Cardiac septum (tissue), 1 donor: ENCODE measurements around the gene IGFL4. TPM values are rescaled to one million over a fixed set of nuclear protein-coding genes. Genes with fewer than 3 reads are reported as not detected.
"Not testable (repeated sequence)": the region's sequence is repeated elsewhere in the genome, so short reads cannot be mapped to it uniquely, and the experiment has no call there.

Experiments
- DNase-seq: peaks from one replicate; pipeline ENCODE4 v3.0.0-alpha.2; 2020; ENCODE audit warnings: low spot score
- intact Hi-C: fragments of 100-400 bp; cut with DNase I; formaldehyde crosslinking; loops from one replicate; pipeline ENCODE4 v1.14.0; 2022
- long read RNA-seq: library from polyadenylated mRNA; unstranded; transcript quantifications from one replicate; pipeline ENCODE4 v2.0.0, GENCODE V29; 2021
- total RNA-seq: library from RNA; stranded (reverse); fragmentation: NEBNext Ultra II Directional; extraction: Animal tissue kit (Norgen Biotek cat#: 25700); gene quantifications from one replicate; pipeline ENCODE4 v1.2.1, GENCODE V29; 2021
- donor health status: DM: no; HTN: no; CAD: no.

The IGFL4 gene
- total RNA-seq = not detected
- long read RNA-seq = 0 reads

- intact Hi-C loops = no loop called here
- DNase-seq = no peak
Measured at GRCh38 chr19:46040952-46041500, at the start of gene IGFL4. Gene IGFL4, minus strand, starts transcription at chr19:46041002. Its CDS starts 40 bp downstream, at chr19:46040962.

- no peak for DNase-seq
Measured at GRCh38 chr19:46090444-46090843, 49.6 kb upstream of the IGFL4 start.

GRCh38 chr19:46089432-46089831, 48.6 kb upstream of the IGFL4 start:
- intact Hi-C loops = no loop called here
- no peak for DNase-seq

More at GRCh38 chr19:46090444-46090843, 49.6 kb upstream of the IGFL4 start:
- intact Hi-C loops = no loop called here

GRCh38 chr19:46088101-46088500, 47.3 kb upstream of the IGFL4 start:
- DNase-seq = no peak
- intact Hi-C loops = no loop called here

GRCh38 chr19:46085888-46086287, 45.1 kb upstream of the IGFL4 start:
- DNase-seq = no peak
- intact Hi-C loops = no loop called here

GRCh38 chr19:46082728-46083050, 41.9 kb upstream of the IGFL4 start:
- intact Hi-C loops = loop anchor here (2.0 to 5.0 kb wide), 2 partner anchors 105 to 182 kb away; no protein-coding TSS in a partner anchor
- no peak for DNase-seq

- DNase-seq = no peak
- intact Hi-C loops = loop anchor here (2.0 to 5.0 kb wide), 2 partner anchors 105 to 183 kb away; no protein-coding TSS in a partner anchor
Measured at GRCh38 chr19:46081928-46082727, 41.3 kb upstream of the IGFL4 start.

- intact Hi-C loops = loop anchor here (5.0 kb wide), 1 partner anchor 107 kb away; no protein-coding TSS in a partner anchor
- no peak for DNase-seq
Measured at GRCh38 chr19:46080561-46080960, 39.8 kb upstream of the IGFL4 start.

GRCh38 chr19:46079576-46079975, 38.8 kb upstream of the IGFL4 start:
- intact Hi-C loops = no loop called here
- DNase-seq = no peak

GRCh38 chr19:46078573-46079332, 38.0 kb upstream of the IGFL4 start:
- DNase-seq, intact Hi-C loops: not testable (repeated sequence)

- intact Hi-C loops = no loop called here
- no peak for DNase-seq
Measured at GRCh38 chr19:46077815-46078167, 37.0 kb upstream of the IGFL4 start.

GRCh38 chr19:46076951-46077814, 36.4 kb upstream of the IGFL4 start:
- no peak for DNase-seq
- intact Hi-C loops = no loop called here

GRCh38 chr19:46076031-46076880, 35.5 kb upstream of the IGFL4 start:
- DNase-seq = no peak
- intact Hi-C loops = no loop called here

- DNase-seq = no peak
- intact Hi-C loops = no loop called here
Measured at GRCh38 chr19:46073268-46073922, 32.6 kb upstream of the IGFL4 start.

GRCh38 chr19:46069806-46070341, 29.1 kb upstream of the IGFL4 start:
- intact Hi-C loops = no loop called here
- DNase-seq = no peak

GRCh38 chr19:46068345-46069258, 27.8 kb upstream of the IGFL4 start:
- intact Hi-C loops = no loop called here

GRCh38 chr19:46067691-46068090, 26.9 kb upstream of the IGFL4 start:
- intact Hi-C loops = no loop called here
- no peak for DNase-seq

More at GRCh38 chr19:46068345-46069258, 27.8 kb upstream of the IGFL4 start:
- no peak for DNase-seq
